Left lung (tissue), 10 donors: ENCODE measurements around the gene AOPEP. TPM values are rescaled to one million over a fixed set of nuclear protein-coding genes. Genes with fewer than 3 reads are reported as not detected.

ENCODE experiments used
- ATAC-seq: fragments of 200-7000 bp; cut with Tn5 transposase; one replicate; pipeline ENCODE4 v1.9.1; 2020; ENCODE audit warnings: moderate library complexity
- DNase-seq, 4 donors: peaks; one replicate each; pipeline ENCODE4 v3.0.0-alpha.2; 2013 to 2020
- H3K27ac ChIP-seq, 2 donors: fragments of 200-600 bp; sonication (generic) in 1 of 2; one replicate each; pipeline versions ENCODE4 v1.5.0 to v1.8.0; 2020 to 2021
- H3K27me3 ChIP-seq, 2 donors: fragments of 200-600 bp; sonication (generic) in 1 of 2; one replicate each; pipeline versions ENCODE4 v1.5.0 to v1.8.0; 2020 to 2021
- H3K36me3 ChIP-seq, 2 donors: fragments of 200-600 bp; sonication (generic) in 1 of 2; one replicate each; pipeline versions ENCODE4 v1.5.0 to v1.8.0; 2020 to 2021
- H3K4me1 ChIP-seq, 2 donors: fragments of 200-600 bp; one replicate each; pipeline ENCODE4 v1.8.0; 2021
- H3K4me3 ChIP-seq, 2 donors: fragments of 200-600 bp; sonication (generic) in 1 of 2; one replicate each; pipeline versions ENCODE4 v1.5.0 to v1.8.0; 2020 to 2021; ENCODE audit warnings: mild to moderate bottlenecking in 1 of 2
- H3K9me3 ChIP-seq, 2 donors: fragments of 200-600 bp; sonication (generic) in 1 of 2; one replicate each; pipeline versions ENCODE4 v1.5.0 to v1.8.0; 2020 to 2021
- CTCF ChIP-seq, 2 donors: fragments of 200-600 bp; sonication (generic) in 1 of 2; IDR thresholded peaks; one replicate each; pipeline versions ENCODE4 v1.5.0 to v1.8.0; 2021; ENCODE audit warnings: antibody characterized with exemption in 2 of 2
- intact Hi-C, 2 donors: fragments of 100-400 bp; cut with DNase I; formaldehyde crosslinking; loops; one replicate each; pipeline versions ENCODE4 v1.11.2 to v1.14.2; 2022
- polyA plus RNA-seq, 6 donors: library from polyadenylated mRNA; unstranded; fragments of 120-200 nt; gene quantifications; one replicate each; pipeline ENCODE4 v1.2.1, GENCODE V29; 2013; ENCODE audit not compliant: insufficient read length in 6 of 6
- total RNA-seq, 2 donors: library from RNA; stranded (reverse); fragmentation: NEBNext Ultra II Directional; extraction: Animal tissue kit (Norgen Biotek cat#: 25700); gene quantifications; one replicate each; pipeline ENCODE4 v1.2.1, GENCODE V29; 2021
- donor health status: DM: no; HTN: yes; CAD: no.
- donor health status: DM: no; HTN: no; CAD: no.

Gene AOPEP
- total and polyA plus RNA-seq, 8 donors = 32.5 to 83.2 (median 39.9) TPM

DNA sequence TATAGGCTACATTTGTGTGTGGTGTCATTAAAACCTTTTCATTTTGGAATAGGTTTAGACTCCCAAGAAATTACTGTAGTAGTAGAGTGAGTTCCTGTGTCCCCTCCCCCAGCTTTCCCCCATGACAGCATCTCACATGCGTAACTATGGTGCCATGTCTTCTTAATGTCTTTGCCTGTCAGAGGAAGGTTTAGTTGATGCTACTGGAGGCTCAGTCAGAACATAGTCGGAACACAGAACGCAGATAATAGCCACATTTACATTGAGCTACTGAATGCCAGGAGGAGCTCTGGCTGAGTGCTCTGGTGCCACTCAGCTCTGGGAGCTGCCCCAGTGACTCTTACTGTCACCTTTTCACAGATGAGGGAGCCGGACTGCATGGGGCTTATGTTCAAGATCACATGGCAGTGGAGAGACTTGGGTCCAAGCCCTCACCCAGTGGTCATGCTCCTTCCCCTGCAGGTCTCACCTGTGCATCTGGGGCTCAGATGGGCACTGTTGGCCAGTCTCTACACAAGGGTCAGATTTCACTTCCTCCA is 223.6 kb downstream of the AOPEP start:
- Histone ChIP-seq H3K9me3 (no peaks in the 10 kb centered on the region), H3K27ac (peak overlapping the region in 1 of 2 donors; percentile 54), H3K36me3 (no peaks in the 10 kb centered on the region), H3K27me3 (no peaks in the 10 kb centered on the region), H3K4me3 (no peak overlapping the region), H3K4me1 (peaks cover 13 to 20% of the 10 kb centered on the region in 2 donors)
- DNase-seq (no peak), ATAC-seq (no peak)
- no peak for TF ChIP-seq CTCF (IDR thresholded peaks at IDR 0.05)
- intact Hi-C loops = no loop called here

- intact Hi-C loops = no loop called here
- TF ChIP-seq CTCF (IDR thresholded peaks at IDR 0.05) = no peak
- ATAC-seq = peak; percentile 79
- H3K4me1 ChIP-seq = peaks cover 12 to 20% of the 10 kb centered on the region in 2 donors
- H3K27me3 ChIP-seq = no peaks in the 10 kb centered on the region
- H3K27ac ChIP-seq = peak overlapping the region; percentile 6 to 54
- peak in 1 of 4 donors; percentile 45 for DNase-seq
- peaks cover 0 to 2% of the 10 kb centered on the region in 2 donors for H3K36me3 ChIP-seq
- H3K9me3 ChIP-seq = no peaks in the 10 kb centered on the region
- no peak overlapping the region for H3K4me3 ChIP-seq
Observed at GRCh38 chr9:94950579-94951323, 224.3 kb downstream of the AOPEP start.

GRCh38 chr9:94951324-94952135 is 225.0 kb downstream of the AOPEP start:
- intact Hi-C loops = no loop called here
- ATAC-seq = peak; percentile 28
- Histone ChIP-seq H3K4me3 (no peak overlapping the region), H3K36me3 (peaks cover 0 to 8% of the 10 kb centered on the region in 2 donors), H3K4me1 (peaks cover 7 to 20% of the 10 kb centered on the region in 2 donors), H3K9me3 (no peaks in the 10 kb centered on the region), H3K27ac (peak overlapping the region; percentile 6 to 54), H3K27me3 (no peaks in the 10 kb centered on the region)
- DNase-seq = no peak
- no peak for TF ChIP-seq CTCF (IDR thresholded peaks at IDR 0.05)

GRCh38 chr9:94952565-94953373 is 226.3 kb downstream of the AOPEP start:
- no peak for DNase-seq

More at GRCh38 chr9:94952565-94953373, 226.3 kb downstream of the AOPEP start:
- H3K27ac ChIP-seq = peak overlapping the region; percentile 38 to 43
- H3K36me3 ChIP-seq = peaks cover 0 to 8% of the 10 kb centered on the region in 2 donors
- H3K9me3 ChIP-seq = no peaks in the 10 kb centered on the region
- intact Hi-C loops = no loop called here
- H3K4me3 ChIP-seq = no peak overlapping the region
- peak; percentile 5 for ATAC-seq
- TF ChIP-seq CTCF (IDR thresholded peaks at IDR 0.05) = no peak
- no peaks in the 10 kb centered on the region for H3K27me3 ChIP-seq
- H3K4me1 ChIP-seq = peaks cover 7 to 20% of the 10 kb centered on the region in 2 donors
